GM12878 (cell line): ENCODE data around the gene MAP4K2.

Source experiments
- CREB1 ChIP-seq: IDR thresholded peaks from 2 replicates; pipeline ENCODE4 v1.6.1; 2012; ENCODE audit warnings: low read depth, mild to moderate bottlenecking, inconsistent platforms
- ZNF274 ChIP-seq: IDR thresholded peaks from one replicate; pipeline ENCODE4 v1.8.0; 2011; ENCODE audit not compliant: insufficient read length, insufficient read depth
- TF ChIP-seq, protein P1 (sequence below): fragments of 150-350 bp; IDR thresholded peaks from 2 replicates; pipeline ENCODE4 v1.6.1; 2016; ENCODE audit warnings: low read depth, low read length
- TF ChIP-seq, protein P2 (sequence below): IDR thresholded peaks from 2 replicates; pipeline ENCODE4 v1.6.1; 2012; ENCODE audit warnings: mild to moderate bottlenecking, low read depth, low read length

DNA sequence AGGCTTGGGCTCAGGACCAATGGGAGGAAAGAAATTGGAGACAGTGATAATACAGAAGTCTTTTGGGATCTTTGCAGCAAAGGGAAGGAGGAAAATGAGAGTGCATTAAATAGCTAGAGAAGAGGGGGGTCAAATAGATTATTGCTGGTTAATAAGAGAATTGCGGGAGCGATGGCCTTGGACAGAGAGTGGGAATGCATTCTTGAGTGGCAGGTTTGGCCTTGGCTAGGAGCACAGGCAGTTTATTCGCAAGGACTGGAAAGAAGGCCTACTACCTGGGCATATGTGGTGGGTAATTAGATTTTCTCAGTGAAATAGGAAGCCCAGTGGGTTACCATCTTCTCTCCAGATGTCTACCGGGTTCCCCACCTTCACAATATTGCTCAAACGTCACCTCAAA lies 10.8 kb upstream of the MAP4K2 start:
- TF ChIP-seq, protein P1, sequence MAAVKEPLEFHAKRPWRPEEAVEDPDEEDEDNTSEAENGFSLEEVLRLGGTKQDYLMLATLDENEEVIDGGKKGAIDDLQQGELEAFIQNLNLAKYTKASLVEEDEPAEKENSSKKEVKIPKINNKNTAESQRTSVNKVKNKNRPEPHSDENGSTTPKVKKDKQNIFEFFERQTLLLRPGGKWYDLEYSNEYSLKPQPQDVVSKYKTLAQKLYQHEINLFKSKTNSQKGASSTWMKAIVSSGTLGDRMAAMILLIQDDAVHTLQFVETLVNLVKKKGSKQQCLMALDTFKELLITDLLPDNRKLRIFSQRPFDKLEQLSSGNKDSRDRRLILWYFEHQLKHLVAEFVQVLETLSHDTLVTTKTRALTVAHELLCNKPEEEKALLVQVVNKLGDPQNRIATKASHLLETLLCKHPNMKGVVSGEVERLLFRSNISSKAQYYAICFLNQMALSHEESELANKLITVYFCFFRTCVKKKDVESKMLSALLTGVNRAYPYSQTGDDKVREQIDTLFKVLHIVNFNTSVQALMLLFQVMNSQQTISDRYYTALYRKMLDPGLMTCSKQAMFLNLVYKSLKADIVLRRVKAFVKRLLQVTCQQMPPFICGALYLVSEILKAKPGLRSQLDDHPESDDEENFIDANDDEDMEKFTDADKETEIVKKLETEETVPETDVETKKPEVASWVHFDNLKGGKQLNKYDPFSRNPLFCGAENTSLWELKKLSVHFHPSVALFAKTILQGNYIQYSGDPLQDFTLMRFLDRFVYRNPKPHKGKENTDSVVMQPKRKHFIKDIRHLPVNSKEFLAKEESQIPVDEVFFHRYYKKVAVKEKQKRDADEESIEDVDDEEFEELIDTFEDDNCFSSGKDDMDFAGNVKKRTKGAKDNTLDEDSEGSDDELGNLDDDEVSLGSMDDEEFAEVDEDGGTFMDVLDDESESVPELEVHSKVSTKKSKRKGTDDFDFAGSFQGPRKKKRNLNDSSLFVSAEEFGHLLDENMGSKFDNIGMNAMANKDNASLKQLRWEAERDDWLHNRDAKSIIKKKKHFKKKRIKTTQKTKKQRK = no peak
- TF ChIP-seq CREB1 = no peak
- TF ChIP-seq, protein P2, sequence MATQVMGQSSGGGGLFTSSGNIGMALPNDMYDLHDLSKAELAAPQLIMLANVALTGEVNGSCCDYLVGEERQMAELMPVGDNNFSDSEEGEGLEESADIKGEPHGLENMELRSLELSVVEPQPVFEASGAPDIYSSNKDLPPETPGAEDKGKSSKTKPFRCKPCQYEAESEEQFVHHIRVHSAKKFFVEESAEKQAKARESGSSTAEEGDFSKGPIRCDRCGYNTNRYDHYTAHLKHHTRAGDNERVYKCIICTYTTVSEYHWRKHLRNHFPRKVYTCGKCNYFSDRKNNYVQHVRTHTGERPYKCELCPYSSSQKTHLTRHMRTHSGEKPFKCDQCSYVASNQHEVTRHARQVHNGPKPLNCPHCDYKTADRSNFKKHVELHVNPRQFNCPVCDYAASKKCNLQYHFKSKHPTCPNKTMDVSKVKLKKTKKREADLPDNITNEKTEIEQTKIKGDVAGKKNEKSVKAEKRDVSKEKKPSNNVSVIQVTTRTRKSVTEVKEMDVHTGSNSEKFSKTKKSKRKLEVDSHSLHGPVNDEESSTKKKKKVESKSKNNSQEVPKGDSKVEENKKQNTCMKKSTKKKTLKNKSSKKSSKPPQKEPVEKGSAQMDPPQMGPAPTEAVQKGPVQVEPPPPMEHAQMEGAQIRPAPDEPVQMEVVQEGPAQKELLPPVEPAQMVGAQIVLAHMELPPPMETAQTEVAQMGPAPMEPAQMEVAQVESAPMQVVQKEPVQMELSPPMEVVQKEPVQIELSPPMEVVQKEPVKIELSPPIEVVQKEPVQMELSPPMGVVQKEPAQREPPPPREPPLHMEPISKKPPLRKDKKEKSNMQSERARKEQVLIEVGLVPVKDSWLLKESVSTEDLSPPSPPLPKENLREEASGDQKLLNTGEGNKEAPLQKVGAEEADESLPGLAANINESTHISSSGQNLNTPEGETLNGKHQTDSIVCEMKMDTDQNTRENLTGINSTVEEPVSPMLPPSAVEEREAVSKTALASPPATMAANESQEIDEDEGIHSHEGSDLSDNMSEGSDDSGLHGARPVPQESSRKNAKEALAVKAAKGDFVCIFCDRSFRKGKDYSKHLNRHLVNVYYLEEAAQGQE = no peak
- TF ChIP-seq ZNF274 = no peak
